Astrocyte of the cerebellum (primary cell): ENCODE measurements around the gene HOXA11.

ENCODE experiments used
- DNase-seq: peaks from one replicate; pipeline ENCODE4 v3.0.0-alpha.2; 2011; ENCODE audit warnings: low read depth
- H3K4me3 ChIP-seq: 2 replicates; pipeline ENCODE4 v1.5.1; 2011; ENCODE audit warnings: mild to moderate bottlenecking, low read depth, low read length, moderate library complexity
- CTCF ChIP-seq: IDR thresholded peaks from 2 replicates; pipeline ENCODE4 v1.5.1; 2012; ENCODE audit warnings: low read length, low read depth, moderate library complexity, mild to moderate bottlenecking; ENCODE audit errors: missing control alignments
- in situ Hi-C: cut with HindIII; loops from 2 replicates; pipeline ENCODE4 v1.10.0; 2017; ENCODE audit warnings: low sequenced_read_pairs

Gene HOXA11

GRCh38 chr7:27179503-27180430, 5.3 kb downstream of the HOXA11 start:
- in situ Hi-C loops: no loop called here
- no peak overlapping the region for H3K4me3 ChIP-seq
- TF ChIP-seq CTCF: peak; percentile 69
- no peak for DNase-seq

- in situ Hi-C loops: no loop called here
- DNase-seq: no peak
- no peak for TF ChIP-seq CTCF
- H3K4me3 ChIP-seq: no peak overlapping the region
Observed at GRCh38 chr7:27179030-27179429, 6.0 kb downstream of the HOXA11 start.

GRCh38 chr7:27178366-27178765, 6.7 kb downstream of the HOXA11 start:
- H3K4me3 ChIP-seq: no peak overlapping the region
- in situ Hi-C loops: no loop called here
- no peak for TF ChIP-seq CTCF
- DNase-seq: no peak

GRCh38 chr7:27177795-27178320, 7.2 kb downstream of the HOXA11 start:
- no peak for TF ChIP-seq CTCF
- H3K4me3 ChIP-seq: no peak overlapping the region
- DNase-seq: no peak
- in situ Hi-C loops: no loop called here

- no peak for DNase-seq
- no peak overlapping the region for H3K4me3 ChIP-seq
- in situ Hi-C loops: no loop called here
- TF ChIP-seq CTCF: no peak
Observed at GRCh38 chr7:27176962-27177794, 7.9 kb downstream of the HOXA11 start.

GRCh38 chr7:27176524-27176845, 8.5 kb downstream of the HOXA11 start:
- DNase-seq: no peak
- H3K4me3 ChIP-seq: no peak overlapping the region
- in situ Hi-C loops: no loop called here
- TF ChIP-seq CTCF: no peak
